ENCODE data around the gene AGMO.

The AGMO gene

DNA sequence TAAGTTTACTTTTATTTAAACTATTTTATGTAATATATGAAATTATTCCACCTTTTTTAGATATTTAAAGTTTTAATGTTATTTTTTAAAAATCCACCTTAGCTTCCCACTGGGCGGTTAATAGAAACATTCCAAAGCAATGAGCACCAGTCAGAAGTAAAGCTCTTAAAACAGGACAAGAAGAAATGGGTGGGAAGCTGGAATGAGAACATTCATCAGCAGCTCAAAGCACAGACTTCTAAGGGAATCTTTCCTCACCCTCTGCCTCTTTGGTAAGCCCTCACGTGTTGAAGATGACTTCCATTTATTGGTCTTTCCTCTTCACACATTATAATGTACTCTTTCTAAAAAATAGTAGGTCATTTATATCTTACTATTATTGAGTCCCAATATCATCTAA, 3.1 kb downstream of the AGMO start:
- Histone ChIP-seq H3K27ac (ENCODE audit: low read depth, low read length) (no peak overlapping the region), H3K9me3 (ENCODE audit: insufficient read depth, low read length) (no peaks in the 10 kb centered on the region), H3K9ac (ENCODE audit: low read length) (no peak overlapping the region), H2AFZ (ENCODE audit: low read depth, low read length, severe bottlenecking) (no peak overlapping the region), H3K4me2 (ENCODE audit: low read depth, low read length, poor library complexity, severe bottlenecking) (no peak overlapping the region), H3K4me3 (ENCODE audit: insufficient read depth, low read length, poor library complexity, severe bottlenecking) (no peak overlapping the region), H3F3A (ENCODE audit: insufficient read depth) (no peaks in the 10 kb centered on the region), H3K9me2 (replicated peaks; ENCODE audit: insufficient read depth, low read length) (no peaks in the 10 kb centered on the region), H4K20me1 (ENCODE audit: low read depth, low read length) (no peaks in the 10 kb centered on the region), H3K79me2 (ENCODE audit: insufficient read depth, low read length) (no peaks in the 10 kb centered on the region), H3K27me3 (ENCODE audit: low read length) (no peaks in the 10 kb centered on the region), H3K36me3 (ENCODE audit: low read length) (no peaks in the 10 kb centered on the region)
- TF ChIP-seq EZH2phosphoT487 (conservative IDR thresholded peaks at IDR 0.05; ENCODE audit: low read length): no peak
- TF ChIP-seq, protein P1, sequence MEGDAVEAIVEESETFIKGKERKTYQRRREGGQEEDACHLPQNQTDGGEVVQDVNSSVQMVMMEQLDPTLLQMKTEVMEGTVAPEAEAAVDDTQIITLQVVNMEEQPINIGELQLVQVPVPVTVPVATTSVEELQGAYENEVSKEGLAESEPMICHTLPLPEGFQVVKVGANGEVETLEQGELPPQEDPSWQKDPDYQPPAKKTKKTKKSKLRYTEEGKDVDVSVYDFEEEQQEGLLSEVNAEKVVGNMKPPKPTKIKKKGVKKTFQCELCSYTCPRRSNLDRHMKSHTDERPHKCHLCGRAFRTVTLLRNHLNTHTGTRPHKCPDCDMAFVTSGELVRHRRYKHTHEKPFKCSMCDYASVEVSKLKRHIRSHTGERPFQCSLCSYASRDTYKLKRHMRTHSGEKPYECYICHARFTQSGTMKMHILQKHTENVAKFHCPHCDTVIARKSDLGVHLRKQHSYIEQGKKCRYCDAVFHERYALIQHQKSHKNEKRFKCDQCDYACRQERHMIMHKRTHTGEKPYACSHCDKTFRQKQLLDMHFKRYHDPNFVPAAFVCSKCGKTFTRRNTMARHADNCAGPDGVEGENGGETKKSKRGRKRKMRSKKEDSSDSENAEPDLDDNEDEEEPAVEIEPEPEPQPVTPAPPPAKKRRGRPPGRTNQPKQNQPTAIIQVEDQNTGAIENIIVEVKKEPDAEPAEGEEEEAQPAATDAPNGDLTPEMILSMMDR (IDR thresholded peaks at IDR 0.05; ENCODE audit: insufficient read depth, low read length, poor library complexity, severe bottlenecking): no peak

DNA sequence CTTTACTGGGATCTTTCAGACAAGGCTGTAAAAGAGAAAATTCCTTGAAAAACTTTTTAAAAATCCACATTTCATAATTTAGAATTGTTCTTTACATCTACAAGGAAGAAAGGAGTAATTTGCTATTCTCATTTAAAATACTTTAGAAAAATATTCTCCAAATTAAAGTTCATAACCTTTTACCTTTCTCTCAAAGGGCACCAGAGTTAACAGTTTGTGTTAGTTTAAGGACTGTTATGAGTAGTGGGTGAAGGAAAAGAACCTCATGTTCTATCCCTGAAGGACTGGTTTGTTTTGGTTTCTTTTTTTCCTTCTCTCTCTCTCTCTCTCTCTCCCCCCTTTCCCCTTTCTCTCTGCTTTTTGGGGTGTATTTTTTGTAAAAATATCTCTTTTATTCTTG, 4.1 kb downstream of the AGMO start:
- H4K20me1 ChIP-seq (ENCODE audit: low read depth, low read length): no peaks in the 10 kb centered on the region
- H2AFZ ChIP-seq (ENCODE audit: low read depth, low read length, severe bottlenecking): no peak overlapping the region
- no peak overlapping the region for H3K4me2 ChIP-seq (ENCODE audit: low read depth, low read length, poor library complexity, severe bottlenecking)

DNA sequence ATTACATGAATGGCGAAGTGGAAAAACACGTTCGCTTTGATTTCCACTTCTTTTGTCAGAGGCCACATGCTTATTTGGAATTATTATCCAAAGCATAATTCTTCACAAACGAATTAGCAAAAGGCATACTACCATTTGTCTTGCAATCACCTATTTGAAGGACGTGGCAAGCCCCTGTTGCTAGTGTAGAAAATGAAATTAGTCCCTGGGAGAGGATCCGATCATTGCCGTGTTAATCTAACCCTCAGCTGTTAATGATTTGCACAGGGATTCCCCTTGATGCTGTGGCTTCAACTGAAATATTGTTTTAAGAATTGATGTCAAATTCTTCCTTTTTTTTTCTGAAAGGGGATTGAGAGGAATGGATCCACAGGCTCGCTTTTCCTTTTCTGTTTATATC, 4.6 kb downstream of the AGMO start:
- H2AFZ ChIP-seq (ENCODE audit: low read depth, low read length, severe bottlenecking): no peak overlapping the region
- H3K27ac ChIP-seq (ENCODE audit: low read depth, low read length): no peak overlapping the region
- H3K9me2 ChIP-seq (replicated peaks; ENCODE audit: insufficient read depth, low read length): no peaks in the 10 kb centered on the region
- H3K4me3 ChIP-seq (ENCODE audit: insufficient read depth, low read length, poor library complexity, severe bottlenecking): no peak overlapping the region
- no peaks in the 10 kb centered on the region for H3K36me3 ChIP-seq (ENCODE audit: low read length)
- H3K9ac ChIP-seq (ENCODE audit: low read length): no peak overlapping the region
- no peaks in the 10 kb centered on the region for H3K79me2 ChIP-seq (ENCODE audit: insufficient read depth, low read length)
- H3K4me2 ChIP-seq (ENCODE audit: low read depth, low read length, poor library complexity, severe bottlenecking): no peak overlapping the region
- no peaks in the 10 kb centered on the region for H3F3A ChIP-seq (ENCODE audit: insufficient read depth)
- H3K9me3 ChIP-seq (ENCODE audit: insufficient read depth, low read length): no peaks in the 10 kb centered on the region
- no peaks in the 10 kb centered on the region for H3K27me3 ChIP-seq (ENCODE audit: low read length)
- no peaks in the 10 kb centered on the region for H4K20me1 ChIP-seq (ENCODE audit: low read depth, low read length)
- TF ChIP-seq, protein P1 (IDR thresholded peaks at IDR 0.05; ENCODE audit: insufficient read depth, low read length, poor library complexity, severe bottlenecking): no peak
- TF ChIP-seq EZH2phosphoT487 (conservative IDR thresholded peaks at IDR 0.05; ENCODE audit: low read length): no peak

More for the DNA sequence above, 4.1 kb downstream of the AGMO start:
- Histone ChIP-seq H3F3A (ENCODE audit: insufficient read depth) (no peaks in the 10 kb centered on the region), H3K9me3 (ENCODE audit: insufficient read depth, low read length) (no peaks in the 10 kb centered on the region), H3K4me3 (ENCODE audit: insufficient read depth, low read length, poor library complexity, severe bottlenecking) (no peak overlapping the region), H3K36me3 (ENCODE audit: low read length) (no peaks in the 10 kb centered on the region), H3K27ac (ENCODE audit: low read depth, low read length) (no peak overlapping the region), H3K9ac (ENCODE audit: low read length) (no peak overlapping the region), H3K79me2 (ENCODE audit: insufficient read depth, low read length) (no peaks in the 10 kb centered on the region), H3K27me3 (ENCODE audit: low read length) (no peaks in the 10 kb centered on the region), H3K9me2 (replicated peaks; ENCODE audit: insufficient read depth, low read length) (no peaks in the 10 kb centered on the region)
- TF ChIP-seq EZH2phosphoT487 (conservative IDR thresholded peaks at IDR 0.05; ENCODE audit: low read length): no peak
- TF ChIP-seq, protein P1 (IDR thresholded peaks at IDR 0.05; ENCODE audit: insufficient read depth, low read length, poor library complexity, severe bottlenecking): no peak

Data from SU-DHL-6 (cell line).